22Rv1 (cell line): ENCODE results near the gene BCL11B.

Experiments
- H3K27ac ChIP-seq: fragments of 450-650 bp; 2 replicates; pipeline ENCODE4 v1.5.1; 2017
- ZFX ChIP-seq: fragments of 450-650 bp; IDR thresholded peaks from 2 replicates; pipeline ENCODE4 v1.6.1; 2017; ENCODE audit warnings: antibody characterized with exemption, borderline replicate concordance
- TF ChIP-seq, protein P1 (sequence below): fragments of 450-650 bp; IDR thresholded peaks from 2 replicates; pipeline ENCODE4 v1.5.1; 2017; ENCODE audit warnings: mild to moderate bottlenecking

The BCL11B gene

DNA sequence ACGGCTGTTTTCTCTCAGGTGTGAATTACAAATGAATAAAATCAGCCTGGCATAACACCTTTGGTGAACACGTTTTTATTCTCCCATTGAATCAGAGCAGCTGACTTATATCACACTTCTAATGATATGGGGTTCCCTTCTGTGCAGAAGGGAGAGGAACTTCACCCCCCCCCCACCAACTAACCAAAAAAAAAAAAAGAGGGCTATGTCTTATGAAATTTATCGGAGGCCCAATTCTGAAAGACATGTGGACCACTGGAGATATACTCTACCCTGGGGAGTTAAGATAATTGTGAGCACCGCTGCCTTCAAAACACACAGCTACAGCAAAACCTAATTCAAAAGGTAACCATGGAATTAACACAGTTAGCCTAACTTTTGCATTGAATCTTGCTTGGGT lies 4.6 kb downstream of the BCL11B start:
- TF ChIP-seq, protein P1, sequence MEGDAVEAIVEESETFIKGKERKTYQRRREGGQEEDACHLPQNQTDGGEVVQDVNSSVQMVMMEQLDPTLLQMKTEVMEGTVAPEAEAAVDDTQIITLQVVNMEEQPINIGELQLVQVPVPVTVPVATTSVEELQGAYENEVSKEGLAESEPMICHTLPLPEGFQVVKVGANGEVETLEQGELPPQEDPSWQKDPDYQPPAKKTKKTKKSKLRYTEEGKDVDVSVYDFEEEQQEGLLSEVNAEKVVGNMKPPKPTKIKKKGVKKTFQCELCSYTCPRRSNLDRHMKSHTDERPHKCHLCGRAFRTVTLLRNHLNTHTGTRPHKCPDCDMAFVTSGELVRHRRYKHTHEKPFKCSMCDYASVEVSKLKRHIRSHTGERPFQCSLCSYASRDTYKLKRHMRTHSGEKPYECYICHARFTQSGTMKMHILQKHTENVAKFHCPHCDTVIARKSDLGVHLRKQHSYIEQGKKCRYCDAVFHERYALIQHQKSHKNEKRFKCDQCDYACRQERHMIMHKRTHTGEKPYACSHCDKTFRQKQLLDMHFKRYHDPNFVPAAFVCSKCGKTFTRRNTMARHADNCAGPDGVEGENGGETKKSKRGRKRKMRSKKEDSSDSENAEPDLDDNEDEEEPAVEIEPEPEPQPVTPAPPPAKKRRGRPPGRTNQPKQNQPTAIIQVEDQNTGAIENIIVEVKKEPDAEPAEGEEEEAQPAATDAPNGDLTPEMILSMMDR = no peak
- TF ChIP-seq ZFX = no peak
- H3K27ac ChIP-seq = no peak overlapping the region

DNA sequence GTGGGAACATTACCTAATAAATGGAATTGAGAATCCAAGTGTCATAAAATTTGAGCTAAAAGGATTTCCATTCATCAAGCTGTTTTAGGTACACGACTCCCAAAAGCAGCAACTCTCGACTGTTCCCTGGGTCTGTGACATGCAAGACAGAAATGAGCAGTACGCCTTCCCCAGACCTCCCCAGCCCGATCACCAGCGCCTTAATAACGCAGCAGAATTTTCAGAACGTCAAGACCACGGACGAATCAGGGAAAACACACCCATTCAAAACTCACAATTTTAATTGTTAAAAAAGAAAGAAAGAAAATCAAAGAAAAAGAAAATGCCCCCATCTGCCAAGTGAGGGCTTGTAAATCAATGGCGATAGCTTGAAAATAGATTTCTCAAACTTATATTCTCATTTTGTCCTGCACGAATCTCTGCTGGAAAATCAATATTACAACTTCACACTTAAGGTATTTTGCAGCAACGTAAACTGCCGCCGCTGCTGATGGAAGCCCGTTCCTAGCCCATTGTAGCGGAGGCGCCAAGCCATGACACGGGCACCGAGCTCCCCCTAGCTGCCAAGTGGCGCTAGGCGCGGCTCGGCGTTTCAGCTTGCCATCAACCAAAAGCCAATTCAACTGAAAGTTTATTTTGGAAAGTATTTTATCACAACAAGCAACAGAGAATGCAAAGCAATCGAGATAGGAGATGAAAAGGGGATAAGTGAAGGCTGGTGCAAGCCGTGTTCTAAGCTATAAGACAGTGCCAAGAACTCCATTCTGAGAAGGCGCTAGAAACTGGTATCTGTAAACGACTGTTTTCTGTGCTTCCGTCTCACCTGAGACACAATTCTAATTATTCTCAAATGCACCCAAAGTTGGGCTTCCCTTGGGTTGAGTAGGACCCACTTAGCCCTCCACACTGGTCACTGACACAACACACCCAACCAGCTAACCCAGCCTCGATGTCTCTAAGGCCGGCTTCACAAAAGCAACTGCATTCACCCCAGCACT lies 5.5 kb downstream of the BCL11B start:
- no peak overlapping the region for H3K27ac ChIP-seq
- TF ChIP-seq ZFX = no peak
- TF ChIP-seq, protein P1 = peak; percentile 97

DNA sequence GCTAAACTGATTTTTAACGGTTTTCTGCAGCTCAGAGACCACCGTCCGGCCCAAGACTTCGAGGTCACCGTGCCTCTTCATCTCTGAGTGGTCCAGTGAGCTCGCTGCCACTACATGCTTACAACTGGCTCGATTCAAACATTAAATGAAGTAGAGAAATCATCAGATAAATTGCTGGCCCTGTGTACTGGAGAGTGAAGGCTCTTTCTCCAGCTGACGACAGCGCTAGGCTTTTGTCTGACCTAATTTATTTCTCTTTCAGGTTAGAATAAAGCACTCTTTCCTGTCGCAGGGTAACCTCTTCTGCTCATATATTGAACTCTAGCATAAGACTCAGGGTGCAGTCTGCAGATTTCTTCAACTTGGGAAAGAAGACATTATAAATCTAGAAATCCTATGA lies 6.4 kb downstream of the BCL11B start:
- TF ChIP-seq, protein P1 = no peak
- TF ChIP-seq ZFX = no peak
- H3K27ac ChIP-seq = no peak overlapping the region

GRCh38 chr14:99264691-99265450 lies 7.1 kb downstream of the BCL11B start:
- TF ChIP-seq, protein P1 = no peak
- no peak for TF ChIP-seq ZFX
- no peak overlapping the region for H3K27ac ChIP-seq

GRCh38 chr14:99263564-99264330 lies 8.2 kb downstream of the BCL11B start:
- TF ChIP-seq, protein P1 = no peak
- no peak for TF ChIP-seq ZFX
- no peak overlapping the region for H3K27ac ChIP-seq

- H3K27ac ChIP-seq = no peak overlapping the region
- TF ChIP-seq ZFX = no peak
- TF ChIP-seq, protein P1 = no peak
Measured at GRCh38 chr14:99262977-99263448, 9.0 kb downstream of the BCL11B start.
